GM18526 (cell line): ENCODE data around the gene TDP1.

Experiments
- POLR2A ChIP-seq: IDR thresholded peaks from 3 replicates; pipeline ENCODE4 v1.6.1; 2011; ENCODE audit not compliant: insufficient read length; ENCODE audit errors: extremely low read depth

TDP1 gene

GRCh38 chr14:90091393-90091792 lies 135.7 kb downstream of the TDP1 start:
- no peak for TF ChIP-seq POLR2A

- no peak for TF ChIP-seq POLR2A
These were observed 138.3 kb downstream of the TDP1 start for GRCh38 chr14:90093942-90094595.
